ENCODE data around the gene SARDH. TPM values are rescaled to one million over a fixed set of nuclear protein-coding genes. Genes with fewer than 3 reads are reported as not detected.

Gene SARDH
- total and polyA plus RNA-seq, 9 of the 15 experiments (the other 6 are each of a cell fraction or from before 2014, with no cell fraction given): 0.14 TPM; not detected in 8

- TF ChIP-seq, protein P1, sequence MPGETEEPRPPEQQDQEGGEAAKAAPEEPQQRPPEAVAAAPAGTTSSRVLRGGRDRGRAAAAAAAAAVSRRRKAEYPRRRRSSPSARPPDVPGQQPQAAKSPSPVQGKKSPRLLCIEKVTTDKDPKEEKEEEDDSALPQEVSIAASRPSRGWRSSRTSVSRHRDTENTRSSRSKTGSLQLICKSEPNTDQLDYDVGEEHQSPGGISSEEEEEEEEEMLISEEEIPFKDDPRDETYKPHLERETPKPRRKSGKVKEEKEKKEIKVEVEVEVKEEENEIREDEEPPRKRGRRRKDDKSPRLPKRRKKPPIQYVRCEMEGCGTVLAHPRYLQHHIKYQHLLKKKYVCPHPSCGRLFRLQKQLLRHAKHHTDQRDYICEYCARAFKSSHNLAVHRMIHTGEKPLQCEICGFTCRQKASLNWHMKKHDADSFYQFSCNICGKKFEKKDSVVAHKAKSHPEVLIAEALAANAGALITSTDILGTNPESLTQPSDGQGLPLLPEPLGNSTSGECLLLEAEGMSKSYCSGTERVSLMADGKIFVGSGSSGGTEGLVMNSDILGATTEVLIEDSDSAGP (CRISPR knock-in tag; IDR thresholded peaks at IDR 0.05): no peak
- no peak for TF ChIP-seq ZBED1 (IDR thresholded peaks at IDR 0.05)
- TF ChIP-seq GATA2 (CRISPR knock-in tag; IDR thresholded peaks at IDR 0.05): no peak
- no peak for TF ChIP-seq HCFC1 (IDR thresholded peaks at IDR 0.05; ENCODE audit: low read depth, low read length)
Measured at GRCh38 chr9:133691191-133691590, 47.0 kb downstream of the SARDH start (continued).

DNA sequence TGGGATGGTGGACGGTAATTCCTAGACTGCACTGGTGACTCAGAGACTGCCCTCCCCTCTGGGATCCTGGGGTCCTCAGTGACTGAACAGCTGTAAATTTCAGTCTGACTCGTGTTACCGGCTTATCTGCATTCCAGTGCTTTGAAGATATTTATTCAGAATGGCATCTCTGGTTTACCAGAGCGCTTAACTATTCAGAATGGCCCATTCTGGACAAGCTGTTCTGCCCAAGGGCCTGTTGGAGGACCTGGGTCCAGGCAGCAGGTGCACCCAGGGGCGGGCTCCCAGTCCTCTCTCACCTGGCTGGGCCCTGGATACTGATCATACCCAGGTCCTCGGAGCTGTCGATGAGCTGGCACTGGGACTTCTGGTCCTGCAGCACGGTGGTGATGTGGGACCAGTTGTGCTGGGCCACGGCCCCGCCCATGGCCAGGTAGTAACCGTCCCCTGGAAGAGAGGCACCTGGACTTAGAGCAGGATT lies 48.0 kb downstream of the SARDH start:
- Histone ChIP-seq H3K9me1 (ENCODE audit: control insufficient read depth, insufficient read depth, low read length) (no peaks in the 10 kb centered on the region), H3K27me3 (ENCODE audit: control insufficient read depth in 2 of 2, insufficient read depth in 2 of 2, low read length in 2 of 2) (peaks cover 19 to 93% of the 10 kb centered on the region in 2 experiments; a peak in 4 of 5 replicates), H3K4me2 (ENCODE audit: insufficient read depth, low read length) (no peak overlapping the region), H3K9me3 (replicated peaks; ENCODE audit: control insufficient read depth, insufficient read depth, low read depth, low read length) (no peaks in the 10 kb centered on the region), H3K36me3 (ENCODE audit: control insufficient read depth, insufficient read depth, low read length) (no peaks in the 10 kb centered on the region), H3K27ac (ENCODE audit: extremely low read depth, low read depth, low read length) (no peak overlapping the region), H2AFZ (ENCODE audit: low read depth, low read length) (no peak overlapping the region), H3K4me1 (replicated peaks in 1 of 2; ENCODE audit: control insufficient read depth in 2 of 2, insufficient read depth in 2 of 2, low read length in 2 of 2) (peaks cover 0 to 4% of the 10 kb centered on the region in 2 experiments; a peak in 2 of 5 replicates), H3K9ac (ENCODE audit: insufficient read depth in 1 of 2, low read depth in 2 of 2, low read length in 2 of 2) (no peak overlapping the region), H4K20me1 (replicated peaks; ENCODE audit: control insufficient read depth, insufficient read depth, low read length) (peaks cover 15% of the 10 kb centered on the region), H3K4me3 (no peak overlapping the region), H3K79me2 (ENCODE audit: control insufficient read depth, insufficient read depth, low read length) (no peaks in the 10 kb centered on the region)
- CTCF ChIA-PET (ENCODE audit: low intra/inter-chr PET ratio): no interaction called here
- TF ChIP-seq PCBP2 (IDR thresholded peaks at IDR 0.05; ENCODE audit: low read depth, low read length, poor library complexity, severe bottlenecking) (no peak), XRCC3 (IDR thresholded peaks at IDR 0.05) (no peak), CREBBP (IDR thresholded peaks at IDR 0.05; ENCODE audit: low read depth, low read length) (no peak), TFE3 (CRISPR knock-in tag; IDR thresholded peaks at IDR 0.05) (no peak)
- TF ChIP-seq, protein P2, sequence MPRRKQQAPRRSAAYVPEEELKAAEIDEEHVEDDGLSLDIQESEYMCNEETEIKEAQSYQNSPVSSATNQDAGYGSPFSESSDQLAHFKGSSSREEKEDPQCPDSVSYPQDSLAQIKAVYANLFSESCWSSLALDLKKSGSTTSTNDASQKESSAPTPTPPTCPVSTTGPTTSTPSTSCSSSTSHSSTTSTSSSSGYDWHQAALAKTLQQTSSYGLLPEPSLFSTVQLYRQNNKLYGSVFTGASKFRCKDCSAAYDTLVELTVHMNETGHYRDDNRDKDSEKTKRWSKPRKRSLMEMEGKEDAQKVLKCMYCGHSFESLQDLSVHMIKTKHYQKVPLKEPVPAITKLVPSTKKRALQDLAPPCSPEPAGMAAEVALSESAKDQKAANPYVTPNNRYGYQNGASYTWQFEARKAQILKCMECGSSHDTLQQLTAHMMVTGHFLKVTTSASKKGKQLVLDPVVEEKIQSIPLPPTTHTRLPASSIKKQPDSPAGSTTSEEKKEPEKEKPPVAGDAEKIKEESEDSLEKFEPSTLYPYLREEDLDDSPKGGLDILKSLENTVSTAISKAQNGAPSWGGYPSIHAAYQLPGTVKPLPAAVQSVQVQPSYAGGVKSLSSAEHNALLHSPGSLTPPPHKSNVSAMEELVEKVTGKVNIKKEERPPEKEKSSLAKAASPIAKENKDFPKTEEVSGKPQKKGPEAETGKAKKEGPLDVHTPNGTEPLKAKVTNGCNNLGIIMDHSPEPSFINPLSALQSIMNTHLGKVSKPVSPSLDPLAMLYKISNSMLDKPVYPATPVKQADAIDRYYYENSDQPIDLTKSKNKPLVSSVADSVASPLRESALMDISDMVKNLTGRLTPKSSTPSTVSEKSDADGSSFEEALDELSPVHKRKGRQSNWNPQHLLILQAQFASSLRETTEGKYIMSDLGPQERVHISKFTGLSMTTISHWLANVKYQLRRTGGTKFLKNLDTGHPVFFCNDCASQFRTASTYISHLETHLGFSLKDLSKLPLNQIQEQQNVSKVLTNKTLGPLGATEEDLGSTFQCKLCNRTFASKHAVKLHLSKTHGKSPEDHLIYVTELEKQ (CRISPR knock-in tag; IDR thresholded peaks at IDR 0.05): no peak
- no TSS peak for BruUV-seq (replicated peaks)
- no peak for ATAC-seq
- in situ Hi-C loops (cut with MboI) (no loop called here), intact Hi-C loops (cut with micrococcal nuclease) (no loop called here)
- POLR2A ChIA-PET: no interaction called here
- 2% methylated on average over 10 of the region's 11 CpGs for WGBS (ENCODE audit: insufficient coverage, low coverage, missing lambda C conversion rate)
- no peak for FAIRE-seq
- no peak for DNase-seq (ENCODE audit: extremely low read depth in 1 of 4, low spot score in 3 of 4)
